KMS-11 (cell line): ENCODE data around the gene GPA33.

Experiments used
- H2AFZ ChIP-seq: fragments of 200-600 bp; sonication (generic); 2 replicates; pipeline ENCODE4 v1.6.1; 2016; ENCODE audit warnings: antibody characterized with exemption, mixed run types, low read depth
- H3K27ac ChIP-seq: fragments of 200-600 bp; sonication (generic); 2 replicates; pipeline ENCODE4 v1.6.1; 2016; ENCODE audit warnings: mild to moderate bottlenecking, mixed run types
- H3K27me3 ChIP-seq: fragments of 200-600 bp; sonication (generic); 2 replicates; pipeline ENCODE4 v1.6.1; 2017; ENCODE audit warnings: mild to moderate bottlenecking, low read depth, mixed run types, moderate library complexity; ENCODE audit not compliant: insufficient read depth
- H3K36me3 ChIP-seq: fragments of 200-600 bp; sonication (generic); 2 replicates; pipeline ENCODE4 v1.6.1; 2017; ENCODE audit warnings: mild to moderate bottlenecking, mixed run types; ENCODE audit not compliant: insufficient read depth
- H3K4me1 ChIP-seq: fragments of 200-600 bp; sonication (generic); 2 replicates; pipeline ENCODE4 v1.6.1; 2016; ENCODE audit warnings: mild to moderate bottlenecking, low read depth, mixed run types; ENCODE audit not compliant: poor library complexity, severe bottlenecking
- H3K4me2 ChIP-seq: fragments of 200-600 bp; sonication (generic); 2 replicates; pipeline ENCODE4 v1.7.0; 2016; ENCODE audit warnings: mild to moderate bottlenecking, mixed run types
- H3K4me3 ChIP-seq: fragments of 200-600 bp; sonication (generic); IDR thresholded peaks from 2 replicates; pipeline ENCODE4 v1.6.1; 2017; ENCODE audit warnings: low read depth, low read length, mixed read lengths; ENCODE audit not compliant: insufficient read depth
- H3K79me2 ChIP-seq: fragments of 200-600 bp; sonication (generic); 2 replicates; pipeline ENCODE4 v1.6.1; 2016; ENCODE audit warnings: low read depth, mixed run types; ENCODE audit not compliant: insufficient read depth
- H3K9ac ChIP-seq: fragments of 200-600 bp; sonication (generic); 2 replicates; pipeline ENCODE4 v1.6.1; 2016; ENCODE audit warnings: mild to moderate bottlenecking, mixed run types
- H4K20me1 ChIP-seq: fragments of 200-600 bp; sonication (generic); 2 replicates; pipeline ENCODE4 v1.6.1; 2016; ENCODE audit warnings: mild to moderate bottlenecking, mixed run types; ENCODE audit not compliant: insufficient read depth
- TF ChIP-seq, protein P1 (sequence below): fragments of 200-600 bp; sonication (generic); conservative IDR thresholded peaks from 2 replicates; pipeline ENCODE4 v1.6.1; 2017; ENCODE audit warnings: low read depth, mild to moderate bottlenecking, antibody characterized with exemption, low read length, moderate library complexity, mixed read lengths

GPA33 gene

DNA sequence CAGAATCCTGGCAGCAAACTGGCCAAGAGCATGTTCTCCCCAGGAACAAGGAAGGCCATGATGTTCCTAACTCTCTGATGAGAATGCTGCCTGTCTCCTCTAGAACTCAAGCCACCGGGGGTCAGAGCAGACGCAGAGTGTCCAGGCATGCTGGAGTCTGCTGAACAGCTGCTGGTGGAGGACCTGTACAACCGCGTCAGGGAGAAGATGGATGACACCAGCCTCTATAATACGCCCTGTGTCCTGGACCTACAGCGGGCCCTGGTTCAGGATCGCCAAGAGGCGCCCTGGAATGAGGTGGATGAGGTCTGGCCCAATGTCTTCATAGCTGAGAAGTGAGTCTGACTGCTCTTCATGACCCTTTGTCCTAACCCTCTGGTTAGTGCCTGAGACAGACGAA is 27.0 kb upstream of the GPA33 start:
- H3K27ac ChIP-seq = no peak overlapping the region
- H4K20me1 ChIP-seq = no peaks in the 10 kb centered on the region
- TF ChIP-seq, protein P1, sequence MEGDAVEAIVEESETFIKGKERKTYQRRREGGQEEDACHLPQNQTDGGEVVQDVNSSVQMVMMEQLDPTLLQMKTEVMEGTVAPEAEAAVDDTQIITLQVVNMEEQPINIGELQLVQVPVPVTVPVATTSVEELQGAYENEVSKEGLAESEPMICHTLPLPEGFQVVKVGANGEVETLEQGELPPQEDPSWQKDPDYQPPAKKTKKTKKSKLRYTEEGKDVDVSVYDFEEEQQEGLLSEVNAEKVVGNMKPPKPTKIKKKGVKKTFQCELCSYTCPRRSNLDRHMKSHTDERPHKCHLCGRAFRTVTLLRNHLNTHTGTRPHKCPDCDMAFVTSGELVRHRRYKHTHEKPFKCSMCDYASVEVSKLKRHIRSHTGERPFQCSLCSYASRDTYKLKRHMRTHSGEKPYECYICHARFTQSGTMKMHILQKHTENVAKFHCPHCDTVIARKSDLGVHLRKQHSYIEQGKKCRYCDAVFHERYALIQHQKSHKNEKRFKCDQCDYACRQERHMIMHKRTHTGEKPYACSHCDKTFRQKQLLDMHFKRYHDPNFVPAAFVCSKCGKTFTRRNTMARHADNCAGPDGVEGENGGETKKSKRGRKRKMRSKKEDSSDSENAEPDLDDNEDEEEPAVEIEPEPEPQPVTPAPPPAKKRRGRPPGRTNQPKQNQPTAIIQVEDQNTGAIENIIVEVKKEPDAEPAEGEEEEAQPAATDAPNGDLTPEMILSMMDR = no peak
- no peak overlapping the region for H3K4me3 ChIP-seq
- H2AFZ ChIP-seq = no peak overlapping the region
- H3K4me2 ChIP-seq = no peak overlapping the region
- no peaks in the 10 kb centered on the region for H3K4me1 ChIP-seq
- H3K79me2 ChIP-seq = no peaks in the 10 kb centered on the region
- H3K27me3 ChIP-seq = no peaks in the 10 kb centered on the region
- H3K9ac ChIP-seq = no peak overlapping the region
- H3K36me3 ChIP-seq = no peaks in the 10 kb centered on the region

DNA sequence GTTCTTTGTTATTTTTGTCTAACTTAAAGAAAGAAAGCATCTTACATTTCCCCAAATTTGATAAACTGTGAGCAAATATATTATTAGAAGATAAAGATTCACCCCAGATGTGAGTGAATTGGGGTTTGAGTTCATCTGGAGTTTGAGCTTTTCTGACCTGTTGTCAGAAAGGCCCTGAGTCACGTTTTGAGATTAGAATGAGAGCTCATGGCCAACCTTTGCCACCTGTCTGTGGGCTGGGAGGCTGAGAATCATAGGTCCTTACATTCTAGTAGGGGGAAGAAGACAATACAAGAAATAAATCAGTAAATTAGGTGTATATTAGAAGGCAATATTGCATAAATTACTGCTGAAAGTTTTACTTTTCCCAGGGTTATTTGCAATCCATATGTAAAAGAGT is 26.0 kb upstream of the GPA33 start:
- Histone ChIP-seq H3K79me2 (no peaks in the 10 kb centered on the region), H3K27me3 (no peaks in the 10 kb centered on the region), H3K4me3 (no peak overlapping the region), H3K4me1 (no peaks in the 10 kb centered on the region), H3K27ac (no peak overlapping the region), H3K4me2 (no peak overlapping the region), H3K9ac (no peak overlapping the region), H4K20me1 (no peaks in the 10 kb centered on the region), H2AFZ (no peak overlapping the region), H3K36me3 (no peaks in the 10 kb centered on the region)
- TF ChIP-seq, protein P1 = no peak

DNA sequence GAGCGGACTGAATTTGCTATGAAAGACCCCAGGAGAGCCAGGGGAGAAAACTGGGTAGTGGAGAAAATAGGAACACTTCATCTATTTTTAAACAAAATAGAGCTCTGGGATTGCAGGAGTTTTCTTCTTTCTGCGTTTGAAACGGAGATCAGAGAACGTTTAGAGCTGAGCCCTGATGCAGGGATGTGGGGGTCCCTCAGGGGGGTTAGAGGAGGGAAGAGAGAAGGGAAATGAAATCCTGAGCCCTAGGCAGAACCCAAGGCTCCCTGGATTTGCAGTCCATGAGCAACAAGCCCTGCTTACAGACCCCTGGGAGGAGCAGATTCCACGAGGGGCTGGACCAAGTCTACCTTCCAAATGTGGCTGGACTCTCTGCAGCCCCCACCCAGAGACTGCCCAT is 25.5 kb upstream of the GPA33 start:
- Histone ChIP-seq H3K4me2 (no peak overlapping the region), H3K9ac (no peak overlapping the region), H3K27me3 (no peaks in the 10 kb centered on the region), H3K36me3 (no peaks in the 10 kb centered on the region), H3K79me2 (no peaks in the 10 kb centered on the region), H3K27ac (no peak overlapping the region), H3K4me3 (no peak overlapping the region), H3K4me1 (no peaks in the 10 kb centered on the region), H4K20me1 (no peaks in the 10 kb centered on the region), H2AFZ (no peak overlapping the region)
- TF ChIP-seq, protein P1 = no peak

DNA sequence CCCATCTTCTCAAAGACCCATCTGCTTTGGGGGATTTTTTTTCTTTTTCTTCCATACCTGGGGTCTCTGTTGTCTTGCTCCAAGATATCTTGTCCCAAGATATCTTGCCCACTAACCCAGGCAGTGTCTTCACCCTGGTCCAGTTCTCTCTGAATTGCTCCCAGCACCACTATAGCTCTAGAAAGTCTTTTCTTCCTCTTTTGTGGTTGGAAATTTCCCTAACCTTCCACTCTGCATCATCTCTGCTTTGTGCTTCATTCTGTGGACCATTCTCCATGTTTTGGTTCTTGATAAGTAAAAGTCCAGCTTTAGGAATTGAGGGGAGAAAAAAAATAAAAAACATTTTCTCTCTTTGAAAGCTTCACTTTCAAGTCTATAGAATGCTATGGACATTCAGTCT is 24.5 kb upstream of the GPA33 start:
- TF ChIP-seq, protein P1 = no peak

More for the DNA sequence above, 24.5 kb upstream of the GPA33 start:
- no peak overlapping the region for H3K4me2 ChIP-seq
- H3K9ac ChIP-seq = no peak overlapping the region
- H3K27me3 ChIP-seq = no peaks in the 10 kb centered on the region
- H2AFZ ChIP-seq = no peak overlapping the region
- no peaks in the 10 kb centered on the region for H3K4me1 ChIP-seq
- no peak overlapping the region for H3K27ac ChIP-seq
- H3K4me3 ChIP-seq = no peak overlapping the region
- H4K20me1 ChIP-seq = no peaks in the 10 kb centered on the region
- no peaks in the 10 kb centered on the region for H3K79me2 ChIP-seq
- H3K36me3 ChIP-seq = no peaks in the 10 kb centered on the region
